Camera-type eye (tissue), 1 donor: ENCODE measurements around the gene RPL11. TPM values are rescaled to one million over a fixed set of nuclear protein-coding genes. Genes with fewer than 3 reads are reported as not detected.

ENCODE experiments used
- total RNA-seq: library from RNA; depleted of rRNA; stranded (reverse); fragments of >200 nt; gene quantifications from one replicate; pipeline ENCODE4 v1.2.3, GENCODE V29; 2014

RPL11 gene
- total RNA-seq = 683 TPM

GRCh38 chr1:23691499-23692307 is at the start of gene RPL11:
TSS of gene RPL11 (plus strand) at chr1:23691806. CDS start at chr1:23691824, 18 bp downstream.

GRCh38 chr1:23743287-23744152 is 51.9 kb downstream of the RPL11 start, which contains the start of gene ELOA:
TSS of gene ELOA (plus strand) at chr1:23743471. CDS start at chr1:23743504, 33 bp downstream.

Other genes with a start within 250 kb of the RPL11 start
- gene ASAP3, start 207.6 kb upstream of the RPL11 start, total RNA-seq = 48.7 TPM
- gene E2F2, start 160.6 kb upstream of the RPL11 start, total RNA-seq = 4.2 TPM
- gene ID3, start 132.3 kb upstream of the RPL11 start, total RNA-seq = 222 TPM
- 37.7 TPM for gene ELOA, start 51.7 kb downstream of the RPL11 start, total RNA-seq
- gene PITHD1, start 86.6 kb downstream of the RPL11 start, total RNA-seq = 83.9 TPM
- 26.6 TPM for gene LYPLA2, start 99.3 kb downstream of the RPL11 start, total RNA-seq
- 19.2 TPM for gene GALE, start 108.9 kb downstream of the RPL11 start, total RNA-seq
- 31.6 TPM for gene HMGCL, start 133.6 kb downstream of the RPL11 start, total RNA-seq
- 29.0 TPM for gene FUCA1, start 176.5 kb downstream of the RPL11 start, total RNA-seq
- 0.05 TPM for gene CNR2, start 221.6 kb downstream of the RPL11 start, total RNA-seq